ENCODE results near the gene YY2. TPM values are rescaled to one million over a fixed set of nuclear protein-coding genes. Genes with fewer than 3 reads are reported as not detected.
"Not testable (repeated sequence)": the region's sequence is repeated elsewhere in the genome, so short reads cannot be mapped to it uniquely, and the experiment has no call there.

Gene YY2
- polyA plus RNA-seq, 1 donor from 2014 or later: 2.4 TPM

- TF ChIP-seq TAF1 (IDR thresholded peaks at IDR 0.05; ENCODE audit: low read depth) (no peak), MXI1 (conservative IDR thresholded peaks at IDR 0.05; ENCODE audit: poor library complexity, severe bottlenecking) (no peak), SMC3 (conservative IDR thresholded peaks at IDR 0.05; ENCODE audit: poor library complexity) (no peak), RAD21 (conservative IDR thresholded peaks at IDR 0.05) (no peak)
- TF ChIP-seq, protein P1, sequence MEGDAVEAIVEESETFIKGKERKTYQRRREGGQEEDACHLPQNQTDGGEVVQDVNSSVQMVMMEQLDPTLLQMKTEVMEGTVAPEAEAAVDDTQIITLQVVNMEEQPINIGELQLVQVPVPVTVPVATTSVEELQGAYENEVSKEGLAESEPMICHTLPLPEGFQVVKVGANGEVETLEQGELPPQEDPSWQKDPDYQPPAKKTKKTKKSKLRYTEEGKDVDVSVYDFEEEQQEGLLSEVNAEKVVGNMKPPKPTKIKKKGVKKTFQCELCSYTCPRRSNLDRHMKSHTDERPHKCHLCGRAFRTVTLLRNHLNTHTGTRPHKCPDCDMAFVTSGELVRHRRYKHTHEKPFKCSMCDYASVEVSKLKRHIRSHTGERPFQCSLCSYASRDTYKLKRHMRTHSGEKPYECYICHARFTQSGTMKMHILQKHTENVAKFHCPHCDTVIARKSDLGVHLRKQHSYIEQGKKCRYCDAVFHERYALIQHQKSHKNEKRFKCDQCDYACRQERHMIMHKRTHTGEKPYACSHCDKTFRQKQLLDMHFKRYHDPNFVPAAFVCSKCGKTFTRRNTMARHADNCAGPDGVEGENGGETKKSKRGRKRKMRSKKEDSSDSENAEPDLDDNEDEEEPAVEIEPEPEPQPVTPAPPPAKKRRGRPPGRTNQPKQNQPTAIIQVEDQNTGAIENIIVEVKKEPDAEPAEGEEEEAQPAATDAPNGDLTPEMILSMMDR (IDR thresholded peaks at IDR 0.05; ENCODE audit: poor library complexity, severe bottlenecking): no peak
- no peaks in the 10 kb centered on the region for H3K9me3 ChIP-seq (ENCODE audit: low read length)
- no peak overlapping the region for H2AFZ ChIP-seq (ENCODE audit: low read depth, low read length)
- H3K27ac ChIP-seq (ENCODE audit: low read length): no peak overlapping the region
- no peaks in the 10 kb centered on the region for H3K9me2 ChIP-seq (ENCODE audit: insufficient read depth, low read length)
- H3K36me3 ChIP-seq (ENCODE audit: insufficient read depth, low read length): no peaks in the 10 kb centered on the region
- no peaks in the 10 kb centered on the region for H4K20me1 ChIP-seq (ENCODE audit: insufficient read depth)
- H3K4me3 ChIP-seq (ENCODE audit: low read length): no peak overlapping the region
- no peaks in the 10 kb centered on the region for H3K79me2 ChIP-seq (replicated peaks; ENCODE audit: insufficient read depth, low read length)
- H3K27me3 ChIP-seq (ENCODE audit: insufficient read depth, low read depth, low read length): no peaks in the 10 kb centered on the region
- H3F3A ChIP-seq (ENCODE audit: insufficient read depth, low read length, poor library complexity, severe bottlenecking): no peaks in the 10 kb centered on the region
- H3K4me2 ChIP-seq (ENCODE audit: low read length): no peak overlapping the region
- H3K9ac ChIP-seq (ENCODE audit: low read length): no peak overlapping the region
These were observed 14.7 kb downstream of the YY2 start for GRCh38 chrX:21870494-21870893.

DNA sequence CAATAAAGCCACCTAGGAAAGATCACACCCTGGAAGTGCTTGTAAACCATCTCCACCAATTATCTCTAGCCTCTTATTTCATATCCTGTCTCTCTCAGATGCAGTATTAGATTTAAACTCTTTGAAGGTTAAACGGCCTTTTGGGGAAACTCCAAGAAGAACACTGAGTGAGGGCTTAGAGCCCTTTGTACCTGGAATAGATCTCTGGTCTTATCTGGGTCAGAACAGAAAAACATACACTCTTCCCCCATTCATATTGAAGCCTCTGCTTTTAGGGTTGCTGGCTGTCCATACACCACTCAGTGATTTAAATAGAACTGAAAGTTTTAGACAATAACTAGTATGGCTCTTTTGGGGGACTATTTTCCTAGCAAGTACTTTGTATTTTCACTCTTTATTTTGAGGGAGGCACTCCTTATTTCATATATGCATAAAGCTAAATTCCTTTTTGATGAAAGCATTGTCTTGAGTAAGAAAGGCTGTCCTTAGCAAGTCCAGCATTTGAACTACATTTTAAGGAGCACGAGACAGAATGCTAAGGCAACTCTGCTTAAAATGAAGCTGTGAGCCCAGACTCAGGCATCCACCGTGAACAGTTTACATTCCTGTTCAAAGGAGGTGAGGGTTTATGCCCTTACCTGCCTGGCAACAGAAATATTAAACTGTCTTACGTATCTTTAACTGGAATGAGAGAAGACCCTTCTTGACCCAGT, 17.4 kb downstream of the YY2 start:
- Histone ChIP-seq H3K27ac (ENCODE audit: low read length) (no peak overlapping the region), H3K9ac (ENCODE audit: low read length) (no peak overlapping the region), H3K9me2 (ENCODE audit: insufficient read depth, low read length) (no peaks in the 10 kb centered on the region), H4K20me1 (ENCODE audit: insufficient read depth) (no peaks in the 10 kb centered on the region), H3K4me3 (ENCODE audit: low read length) (no peak overlapping the region), H3K9me3 (ENCODE audit: low read length) (no peaks in the 10 kb centered on the region), H3K4me2 (ENCODE audit: low read length) (no peak overlapping the region), H3K79me2 (replicated peaks; ENCODE audit: insufficient read depth, low read length) (no peaks in the 10 kb centered on the region), H3K36me3 (ENCODE audit: insufficient read depth, low read length) (no peaks in the 10 kb centered on the region), H3K27me3 (ENCODE audit: insufficient read depth, low read depth, low read length) (no peaks in the 10 kb centered on the region), H3F3A (ENCODE audit: insufficient read depth, low read length, poor library complexity, severe bottlenecking) (no peaks in the 10 kb centered on the region), H2AFZ (ENCODE audit: low read depth, low read length) (no peak overlapping the region)
- TF ChIP-seq, protein P1 (IDR thresholded peaks at IDR 0.05; ENCODE audit: poor library complexity, severe bottlenecking): no peak
- TF ChIP-seq RAD21 (conservative IDR thresholded peaks at IDR 0.05) (no peak), REST (IDR thresholded peaks at IDR 0.05; ENCODE audit: borderline replicate concordance) (no peak), SMC3 (conservative IDR thresholded peaks at IDR 0.05; ENCODE audit: poor library complexity) (no peak), EZH2 (IDR thresholded peaks at IDR 0.05; ENCODE audit: borderline replicate concordance, insufficient read depth, low read length, poor library complexity, severe bottlenecking) (no peak)

DNA sequence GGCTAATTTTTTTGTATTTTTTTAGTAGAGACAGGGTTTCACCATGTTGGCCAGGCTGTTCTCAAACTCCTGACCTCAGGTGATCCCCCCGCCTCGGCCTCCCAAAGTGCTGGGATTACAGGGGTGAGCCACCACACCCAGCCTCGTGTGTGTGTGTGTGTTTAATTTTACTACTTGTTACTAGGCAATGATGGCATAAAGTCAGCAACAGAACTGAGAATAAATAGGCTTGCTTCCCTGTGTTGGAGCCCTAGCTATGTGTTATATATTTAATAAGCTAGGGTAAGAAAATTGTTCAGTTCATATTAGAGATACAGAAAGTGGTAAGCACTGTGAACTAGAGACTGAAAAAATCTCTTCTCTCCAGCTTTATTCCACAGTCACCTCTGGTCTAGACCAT, 18.4 kb downstream of the YY2 start:
- H3K9ac ChIP-seq (ENCODE audit: low read length); H3K79me2 ChIP-seq (replicated peaks; ENCODE audit: insufficient read depth, low read length); H3K9me2 ChIP-seq (ENCODE audit: insufficient read depth, low read length); H3K4me2 ChIP-seq (ENCODE audit: low read length); H2AFZ ChIP-seq (ENCODE audit: low read depth, low read length); H3K4me3 ChIP-seq (ENCODE audit: low read length); H3K9me3 ChIP-seq (ENCODE audit: low read length); H3F3A ChIP-seq (ENCODE audit: insufficient read depth, low read length, poor library complexity, severe bottlenecking); H3K36me3 ChIP-seq (ENCODE audit: insufficient read depth, low read length); H3K27me3 ChIP-seq (ENCODE audit: insufficient read depth, low read depth, low read length); H3K27ac ChIP-seq (ENCODE audit: low read length); H4K20me1 ChIP-seq (ENCODE audit: insufficient read depth): not testable (repeated sequence)
